Measurements from ENCODE around the gene ALDH6A1. TPM values are rescaled to one million over a fixed set of nuclear protein-coding genes. Genes with fewer than 3 reads are reported as not detected.

The ALDH6A1 gene
- total RNA-seq, 4 donors from 2014 or later, result 14.7 to 25.7 (median 22.0) TPM

GRCh38 chr14:74034572-74034971, 49.7 kb downstream of the ALDH6A1 start:
- no peak overlapping the region for H3K4me3 ChIP-seq
- no peaks in the 10 kb centered on the region for H3K9me3 ChIP-seq
- H3K4me1 ChIP-seq, result no peaks in the 10 kb centered on the region
- H3K27ac ChIP-seq, result no peak overlapping the region
- no peak for TF ChIP-seq EP300 (IDR thresholded peaks at IDR 0.05)
- no peak for TF ChIP-seq POLR2A (IDR thresholded peaks at IDR 0.05)
- no peak for TF ChIP-seq POLR2AphosphoS5 (IDR thresholded peaks at IDR 0.05)
- TF ChIP-seq CTCF (IDR thresholded peaks at IDR 0.05), result no peak
- H3K27me3 ChIP-seq, result no peaks in the 10 kb centered on the region
- WGBS, result 83% methylated on average over 3 of the region's 3 CpGs
- DNase-seq (ENCODE audit: low spot score in 2 of 2), result no peak
- H3K36me3 ChIP-seq, result peaks cover 9% of the 10 kb centered on the region

GRCh38 chr14:74029136-74029535, 55.1 kb downstream of the ALDH6A1 start:
- Histone ChIP-seq H3K27me3 (no peaks in the 10 kb centered on the region), H3K4me1 (no peaks in the 10 kb centered on the region), H3K4me3 (no peak overlapping the region), H3K36me3 (peaks cover 2% of the 10 kb centered on the region), H3K9me3 (no peaks in the 10 kb centered on the region), H3K27ac (no peak overlapping the region)
- DNase-seq (ENCODE audit: low spot score in 2 of 2), result no peak
- TF ChIP-seq POLR2AphosphoS5 (IDR thresholded peaks at IDR 0.05), result no peak
- TF ChIP-seq CTCF (IDR thresholded peaks at IDR 0.05), result no peak
- no peak for TF ChIP-seq EP300 (IDR thresholded peaks at IDR 0.05)
- no peak for TF ChIP-seq POLR2A (IDR thresholded peaks at IDR 0.05)
- WGBS, result 85% methylated on average over 3 of the region's 3 CpGs

- no peaks in the 10 kb centered on the region for H3K27me3 ChIP-seq
- H3K4me3 ChIP-seq, result no peak overlapping the region
- peaks cover 12% of the 10 kb centered on the region for H3K4me1 ChIP-seq
- no peaks in the 10 kb centered on the region for H3K36me3 ChIP-seq
- TF ChIP-seq POLR2A (IDR thresholded peaks at IDR 0.05), result no peak
- no peak for TF ChIP-seq POLR2AphosphoS5 (IDR thresholded peaks at IDR 0.05)
- TF ChIP-seq CTCF (IDR thresholded peaks at IDR 0.05), result no peak
- TF ChIP-seq EP300 (IDR thresholded peaks at IDR 0.05), result no peak
- H3K27ac ChIP-seq, result no peak overlapping the region
- DNase-seq (ENCODE audit: low spot score in 2 of 2), result no peak
- WGBS, result 94% methylated on average over 4 of the region's 4 CpGs
- H3K9me3 ChIP-seq, result no peaks in the 10 kb centered on the region
Observed at GRCh38 chr14:74022346-74022745, 61.9 kb downstream of the ALDH6A1 start.

GRCh38 chr14:74019408-74020137, 64.7 kb downstream of the ALDH6A1 start:
- Histone ChIP-seq H3K27ac (peak overlapping the region; percentile 98), H3K4me1 (peaks cover 12% of the 10 kb centered on the region), H3K4me3 (peak overlapping the region; percentile 91), H3K9me3 (no peaks in the 10 kb centered on the region), H3K27me3 (no peaks in the 10 kb centered on the region), H3K36me3 (no peaks in the 10 kb centered on the region)
- TF ChIP-seq POLR2A (IDR thresholded peaks at IDR 0.05) (no peak), CTCF (IDR thresholded peaks at IDR 0.05) (no peak), POLR2AphosphoS5 (IDR thresholded peaks at IDR 0.05) (no peak), EP300 (IDR thresholded peaks at IDR 0.05) (no peak)
- 12% methylated on average over 4 of the region's 21 CpGs for WGBS
- DNase-seq (ENCODE audit: low spot score in 2 of 2), result no peak

- peak; percentile 89 to 90 for DNase-seq (ENCODE audit: low spot score in 2 of 2)
- peaks cover under 1% of the 10 kb centered on the region for H3K36me3 ChIP-seq
- WGBS, result 0% methylated on average over 22 of the region's 93 CpGs
- no peaks in the 10 kb centered on the region for H3K27me3 ChIP-seq
- H3K27ac ChIP-seq, result peak within 1 kb of the TSS; percentile 98
- H3K4me1 ChIP-seq, result peaks cover 12% of the 10 kb centered on the region
- peak within 1 kb of the TSS; percentile 91 for H3K4me3 ChIP-seq
- H3K9me3 ChIP-seq, result no peaks in the 10 kb centered on the region
- TF ChIP-seq POLR2AphosphoS5 (IDR thresholded peaks at IDR 0.05) (peak in 1 of 3 donors; percentile 15), EP300 (IDR thresholded peaks at IDR 0.05) (no peak), POLR2A (IDR thresholded peaks at IDR 0.05) (peak; percentile 23 to 72)
Observed at GRCh38 chr14:74018586-74019407, 65.5 kb downstream of the ALDH6A1 start, which contains the start of the genes BBOF1 and ENTPD5. TSS of gene BBOF1 (plus strand) at chr14:74019349. CDS start at chr14:74019479, 130 bp downstream. TSS of gene ENTPD5 (minus strand) at chr14:74019288. CDS start at chr14:73988102, 31,186 bp downstream.

Data from suprapubic skin (tissue), 4 donors.